Activated T-cell treated with anti-CD3 and anti-CD28 coated beads, Interleukin-2, amount 50 U/mL, for 1 hour (primary cell): ENCODE data around the gene HDAC4.

Experiments
- DNase-seq: peaks from one replicate; pipeline ENCODE4 v3.0.0-alpha.2; 2020

HDAC4 gene

DNA sequence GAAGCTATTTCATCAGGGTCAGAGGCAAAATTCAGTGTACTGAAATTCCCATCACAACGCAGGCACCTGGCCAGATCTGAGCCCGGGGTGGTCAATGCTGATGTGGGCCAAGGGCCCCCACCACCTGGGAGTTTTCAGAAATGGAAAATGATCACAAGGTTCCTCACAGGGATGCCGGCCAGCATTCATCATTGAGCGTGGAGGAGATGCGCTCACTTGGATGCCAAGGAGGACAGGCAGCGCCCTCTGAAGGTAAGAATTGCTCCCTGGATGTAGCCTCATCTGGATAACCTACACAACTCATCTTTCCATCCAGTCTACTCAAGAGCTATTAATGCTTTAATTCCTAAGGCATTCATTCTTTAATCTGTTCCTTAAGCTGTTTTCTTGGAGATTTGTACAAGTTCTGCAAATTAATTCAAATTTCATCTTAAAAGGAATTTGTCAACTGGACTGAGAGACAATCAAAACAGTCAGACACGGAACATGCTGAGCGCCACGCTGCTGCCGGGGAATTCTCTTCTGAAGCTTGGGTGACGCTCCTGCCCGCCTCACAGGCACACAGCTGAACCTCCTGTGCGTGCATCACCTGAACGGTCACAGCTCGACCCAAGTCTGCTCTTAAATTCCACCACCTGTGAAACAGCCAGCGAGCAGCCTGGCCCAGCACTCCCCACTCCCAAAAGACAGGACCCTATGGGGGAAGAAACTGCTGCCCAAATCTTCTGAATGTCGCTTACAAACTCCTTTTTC is 206.7 kb downstream of the HDAC4 start:
- no peak for DNase-seq

DNA sequence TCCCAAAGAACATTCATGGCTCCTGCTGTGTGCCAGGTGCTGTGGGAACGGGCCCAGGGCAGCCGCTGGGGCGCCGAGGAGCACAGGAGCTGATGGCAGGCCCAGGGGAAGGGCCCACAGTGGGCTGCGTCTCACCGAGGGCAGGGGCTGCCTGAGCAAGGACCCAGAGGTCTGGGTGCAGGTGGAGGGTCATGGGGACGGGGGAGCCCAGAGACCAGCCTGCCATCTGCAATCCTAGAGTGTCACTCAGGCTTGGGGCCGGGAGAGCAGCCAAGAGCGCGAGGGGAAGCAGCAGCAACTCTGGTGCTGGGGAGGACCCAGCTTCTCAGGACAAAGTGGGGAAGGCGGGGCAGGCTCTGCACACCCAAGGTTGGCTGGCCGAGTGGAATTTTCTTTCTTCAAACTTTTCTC is 207.4 kb downstream of the HDAC4 start:
- DNase-seq = no peak

DNA sequence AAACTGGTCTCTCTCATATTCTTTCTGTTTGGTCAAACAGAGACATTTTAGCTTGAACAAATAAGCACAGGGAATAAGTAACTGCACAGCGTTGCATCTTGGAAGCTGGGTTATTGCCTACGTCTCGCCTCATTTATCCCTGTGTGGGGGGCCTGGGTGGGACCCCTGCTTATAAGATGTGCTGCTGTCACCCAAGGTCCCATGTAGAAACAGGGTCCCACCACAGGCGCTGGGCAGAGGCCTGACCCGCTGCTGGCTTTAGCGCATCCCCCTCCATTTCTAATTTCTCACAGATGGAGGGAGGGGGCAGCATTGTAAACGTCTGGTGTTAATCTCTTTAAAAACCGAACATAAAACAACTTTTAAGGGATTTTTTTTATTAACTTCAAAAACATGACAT is 207.8 kb downstream of the HDAC4 start:
- DNase-seq = no peak

DNA sequence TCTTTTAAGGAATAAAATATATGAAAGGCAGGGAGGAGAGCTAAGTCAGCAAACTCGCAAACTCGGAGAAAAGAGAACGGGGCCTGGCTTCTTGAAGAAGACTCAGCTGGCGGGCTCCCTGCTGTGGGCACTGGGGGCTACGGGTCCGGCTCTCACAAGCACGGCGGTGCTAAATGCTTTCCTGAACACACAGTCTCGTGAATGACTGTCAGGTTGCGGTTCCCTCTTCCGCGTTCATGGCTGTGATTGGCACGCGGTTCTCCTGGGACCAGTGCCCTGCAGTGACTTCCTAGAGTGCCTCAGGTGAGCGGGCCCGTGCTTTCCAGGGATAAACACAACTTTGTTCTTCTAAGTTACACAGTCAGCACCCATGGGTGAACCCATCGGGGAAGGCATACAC is 208.4 kb downstream of the HDAC4 start:
- DNase-seq = no peak

- DNase-seq = peak; percentile 15
Measured at GRCh38 chr2:239190921-239191885, 209.6 kb downstream of the HDAC4 start.

- DNase-seq = no peak
Measured at GRCh38 chr2:239190361-239190760, 210.5 kb downstream of the HDAC4 start.

- no peak for DNase-seq
Measured at GRCh38 chr2:239189711-239190131, 211.1 kb downstream of the HDAC4 start.

GRCh38 chr2:239188536-239188935 is 212.3 kb downstream of the HDAC4 start:
- no peak for DNase-seq

GRCh38 chr2:239187464-239188253 is 213.2 kb downstream of the HDAC4 start:
- no peak for DNase-seq

GRCh38 chr2:239186516-239187357 is 214.1 kb downstream of the HDAC4 start:
- DNase-seq = no peak

- DNase-seq = no peak
Measured at GRCh38 chr2:239184968-239185903, 215.6 kb downstream of the HDAC4 start.

DNA sequence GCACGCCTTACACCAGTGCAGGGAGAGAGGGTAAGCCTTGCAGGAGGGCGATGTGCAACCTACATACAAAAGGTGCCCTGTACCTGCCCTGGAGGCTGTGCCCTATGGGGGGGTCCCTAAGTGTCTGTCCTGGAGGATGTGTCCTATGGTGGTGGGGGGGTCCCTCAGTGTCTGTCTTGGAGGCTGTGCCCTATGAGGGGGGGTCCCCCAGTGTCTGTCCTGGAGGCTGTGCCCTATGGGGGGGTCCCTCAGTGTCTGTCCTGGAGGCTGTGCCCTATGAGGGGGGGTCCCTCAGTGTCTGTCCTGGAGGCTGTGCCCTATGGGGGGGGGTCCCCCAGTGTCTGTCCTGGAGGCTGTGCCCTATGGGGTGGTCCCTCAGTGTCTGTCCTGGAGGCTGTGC is 216.6 kb downstream of the HDAC4 start:
- DNase-seq = peak; percentile 15

GRCh38 chr2:239182981-239183791 is 217.6 kb downstream of the HDAC4 start:
- DNase-seq = no peak

DNA sequence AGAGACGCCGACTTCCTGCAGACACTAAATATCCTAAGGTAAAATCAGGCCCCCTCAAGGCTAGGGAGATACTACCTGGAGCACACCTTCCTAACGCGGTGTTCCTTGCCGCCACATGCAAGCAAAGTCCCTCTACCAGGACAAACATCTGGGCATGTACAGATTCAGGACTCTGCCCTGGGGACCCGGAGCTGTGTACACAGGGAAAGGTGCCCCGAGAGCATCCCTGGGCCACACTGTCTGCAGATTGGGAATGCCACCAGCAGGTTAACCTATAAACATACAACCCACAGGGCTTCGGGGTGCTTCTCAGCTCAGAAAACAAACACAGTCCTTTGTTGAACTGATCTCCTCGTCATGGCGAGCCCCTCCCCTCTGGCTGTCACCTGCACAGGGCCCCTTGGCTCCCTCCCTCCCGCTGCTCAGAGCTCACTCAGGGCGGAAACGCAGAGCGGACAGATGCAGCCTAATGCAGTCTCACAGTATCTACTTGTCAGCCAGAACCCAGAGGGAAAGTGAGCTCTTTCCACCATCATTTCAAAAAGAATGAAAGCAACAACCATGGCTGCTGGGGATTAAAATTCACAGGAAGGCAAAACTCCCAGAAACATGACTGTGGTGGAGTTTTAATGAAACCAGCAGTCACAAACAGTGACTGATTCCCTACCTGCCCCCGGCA is 218.8 kb downstream of the HDAC4 start:
- DNase-seq = no peak

- DNase-seq = no peak
Measured at GRCh38 chr2:239181074-239181902, 219.5 kb downstream of the HDAC4 start.

GRCh38 chr2:239180526-239181073 is 220.2 kb downstream of the HDAC4 start:
- DNase-seq = peak; percentile 14

DNA sequence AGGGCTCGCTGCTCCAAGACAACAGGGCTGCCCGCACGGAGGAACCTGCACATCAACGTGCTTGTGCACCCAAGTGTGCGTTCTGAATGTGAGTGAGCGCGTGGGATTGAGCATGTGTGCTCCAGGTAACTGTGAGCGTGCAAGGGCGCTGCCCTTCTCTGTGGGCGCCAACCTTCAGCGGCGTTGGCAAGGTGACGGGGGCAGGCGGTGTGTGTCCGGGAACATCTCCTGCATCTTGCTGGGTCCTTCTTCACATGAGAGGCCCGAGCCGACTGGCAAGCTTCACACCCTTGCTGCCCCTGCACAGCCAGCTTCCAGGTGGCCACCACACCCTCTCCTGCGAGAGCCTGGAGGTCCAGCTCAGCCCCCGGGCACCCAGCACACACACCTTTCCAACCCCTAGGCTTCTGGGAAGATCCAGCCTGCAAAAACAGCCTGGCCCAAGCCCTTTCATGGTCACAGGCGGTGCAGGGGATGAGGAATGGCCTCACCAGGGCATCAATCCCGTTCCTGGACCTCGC is 220.9 kb downstream of the HDAC4 start:
- peak; percentile 10 for DNase-seq

- peak; percentile 12 for DNase-seq
Measured at GRCh38 chr2:239178954-239179353, 221.9 kb downstream of the HDAC4 start.
